Lung (tissue), 12 donors: ENCODE data around the gene DCXR. TPM values are rescaled to one million over a fixed set of nuclear protein-coding genes. Genes with fewer than 3 reads are reported as not detected.

Source experiments
- ATAC-seq: fragments of 200-7000 bp; cut with Tn5 transposase; one replicate; pipeline ENCODE4 v1.9.1; 2020; ENCODE audit warnings: moderate number of reproducible peaks; ENCODE audit not compliant: insufficient read depth, low FRiP score
- DNase-seq, 3 donors: peaks; one replicate each; pipeline ENCODE4 v3.0.0-alpha.2; 2013 to 2017
- H3K27ac ChIP-seq, 2 donors: one replicate each; pipeline ENCODE4 v1.5.1; 2013; ENCODE audit warnings: mild to moderate bottlenecking in 2 of 2, moderate library complexity in 2 of 2, control low read depth in 1 of 2, inconsistent platforms in 1 of 2, low read depth in 1 of 2, low read length in 1 of 2
- H3K27me3 ChIP-seq, 3 donors: one replicate each; pipeline ENCODE4 v1.5.1; 2013; ENCODE audit warnings: low read length in 2 of 3; ENCODE audit not compliant: control insufficient read depth in 3 of 3, insufficient read depth in 3 of 3
- H3K36me3 ChIP-seq, 4 donors: one replicate each; pipeline ENCODE4 v1.5.1; 2013; ENCODE audit warnings: low read length in 4 of 4, mild to moderate bottlenecking in 1 of 4, moderate library complexity in 1 of 4; ENCODE audit not compliant: control insufficient read depth in 4 of 4, insufficient read depth in 4 of 4
- H3K4me1 ChIP-seq, 5 donors: one replicate each; pipeline ENCODE4 v1.5.1; 2013; ENCODE audit warnings: low read length in 5 of 5, mild to moderate bottlenecking in 2 of 5, moderate library complexity in 1 of 5; ENCODE audit not compliant: control insufficient read depth in 5 of 5, insufficient read depth in 5 of 5
- H3K4me3 ChIP-seq: one replicate; pipeline ENCODE4 v1.5.1; 2013; ENCODE audit warnings: mild to moderate bottlenecking, control low read depth, moderate library complexity
- H3K9ac ChIP-seq, 2 donors: one replicate each; pipeline ENCODE4 v1.5.1; 2013; ENCODE audit warnings: low read length in 2 of 2, control low read depth in 1 of 2; ENCODE audit not compliant: insufficient read depth in 1 of 2
- H3K9me3 ChIP-seq, 4 donors: one replicate each; pipeline ENCODE4 v1.5.1; 2013; ENCODE audit warnings: low read length in 3 of 4, mild to moderate bottlenecking in 1 of 4, moderate library complexity in 1 of 4; ENCODE audit not compliant: control insufficient read depth in 4 of 4, insufficient read depth in 3 of 4
- WGBS, 2 donors: extraction: QIAGEN DNeasy Blood & Tissue Kit; methylation state at CpG; one replicate each; pipeline ENCODE4 v1.1.7; 2013; 5-methylcytosine and 5-hydroxymethylcytosine counted together
- polyA plus RNA-seq, 2 donors: library from polyadenylated mRNA; stranded (reverse); fragments of 200-250 nt; gene quantifications; one replicate each; pipeline ENCODE4 v1.2.1, GENCODE V29; 2013
- total RNA-seq, 2 donors: library from RNA; depleted of rRNA in 1 of 2; stranded (reverse); fragments of >200 nt in 1 of 2; gene quantifications; one replicate each; pipeline ENCODE4 v1.2.1, GENCODE V29; 2014 to 2021
- TF ChIP-seq, protein P1 (sequence below): IDR thresholded peaks from 2 replicates; pipeline ENCODE4 v1.5.1; 2012; ENCODE audit warnings: mild to moderate bottlenecking; ENCODE audit errors: control extremely low read depth, extremely low read depth
- donor health status: control.
- donor health status: control.
- donor health status: Bipolar disorder and iron deficiency.
- donor health status: healthy.
- donor health status: DM: yes; HTN: yes; CAD: no.

The DCXR gene
- total and polyA plus RNA-seq, 4 donors = 41.6 to 246 (median 206) TPM

DNA sequence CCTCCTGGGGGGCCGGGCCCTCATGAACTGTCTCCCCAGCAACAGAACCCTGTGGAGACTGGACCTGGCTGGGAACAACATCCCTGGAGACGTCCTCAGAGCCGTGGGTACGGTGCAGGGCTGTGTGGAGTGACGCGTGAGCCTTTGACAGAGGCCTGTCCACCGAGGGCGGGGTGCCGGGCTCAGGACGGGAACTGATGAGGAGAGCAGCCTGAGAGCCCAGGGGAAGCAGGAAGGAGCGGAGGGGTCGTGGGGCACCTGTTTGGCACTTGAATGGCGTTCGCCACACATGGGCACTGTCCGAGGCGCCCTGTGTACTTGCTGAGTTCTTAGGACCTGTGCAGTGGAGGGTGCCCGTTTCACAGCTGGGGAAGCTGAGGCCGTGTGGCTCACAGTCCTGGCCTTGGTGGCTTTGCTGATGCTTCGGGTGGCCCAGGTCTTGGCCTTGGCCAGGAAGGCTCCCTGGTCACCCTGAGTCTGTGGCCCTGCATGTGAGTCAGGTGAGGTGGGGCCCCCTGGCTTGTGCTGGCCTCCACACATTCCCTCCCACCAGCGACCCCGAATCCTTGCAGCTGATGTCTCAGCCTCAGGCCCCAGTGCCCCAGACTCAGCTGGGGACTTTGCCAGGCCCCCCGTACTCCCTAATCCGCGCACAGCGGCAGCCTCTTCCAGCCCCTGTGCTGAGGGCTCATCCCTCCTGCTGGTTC is 11.9 kb downstream of the DCXR start:
- Histone ChIP-seq H3K27ac (no peak overlapping the region), H3K36me3 (peaks cover 0 to 3% (median 0%) of the 10 kb centered on the region in 4 donors), H3K4me3 (no peak overlapping the region), H3K4me1 (peaks cover 0 to 31% (median 17%) of the 10 kb centered on the region in 5 donors), H3K27me3 (no peaks in the 10 kb centered on the region), H3K9ac (no peak overlapping the region), H3K9me3 (no peaks in the 10 kb centered on the region)
- TF ChIP-seq, protein P1, sequence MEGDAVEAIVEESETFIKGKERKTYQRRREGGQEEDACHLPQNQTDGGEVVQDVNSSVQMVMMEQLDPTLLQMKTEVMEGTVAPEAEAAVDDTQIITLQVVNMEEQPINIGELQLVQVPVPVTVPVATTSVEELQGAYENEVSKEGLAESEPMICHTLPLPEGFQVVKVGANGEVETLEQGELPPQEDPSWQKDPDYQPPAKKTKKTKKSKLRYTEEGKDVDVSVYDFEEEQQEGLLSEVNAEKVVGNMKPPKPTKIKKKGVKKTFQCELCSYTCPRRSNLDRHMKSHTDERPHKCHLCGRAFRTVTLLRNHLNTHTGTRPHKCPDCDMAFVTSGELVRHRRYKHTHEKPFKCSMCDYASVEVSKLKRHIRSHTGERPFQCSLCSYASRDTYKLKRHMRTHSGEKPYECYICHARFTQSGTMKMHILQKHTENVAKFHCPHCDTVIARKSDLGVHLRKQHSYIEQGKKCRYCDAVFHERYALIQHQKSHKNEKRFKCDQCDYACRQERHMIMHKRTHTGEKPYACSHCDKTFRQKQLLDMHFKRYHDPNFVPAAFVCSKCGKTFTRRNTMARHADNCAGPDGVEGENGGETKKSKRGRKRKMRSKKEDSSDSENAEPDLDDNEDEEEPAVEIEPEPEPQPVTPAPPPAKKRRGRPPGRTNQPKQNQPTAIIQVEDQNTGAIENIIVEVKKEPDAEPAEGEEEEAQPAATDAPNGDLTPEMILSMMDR = no peak
- 96% methylated on average over 25 of the region's 25 CpGs for WGBS, 2 donors
- no peak for ATAC-seq
- DNase-seq = no peak

DNA sequence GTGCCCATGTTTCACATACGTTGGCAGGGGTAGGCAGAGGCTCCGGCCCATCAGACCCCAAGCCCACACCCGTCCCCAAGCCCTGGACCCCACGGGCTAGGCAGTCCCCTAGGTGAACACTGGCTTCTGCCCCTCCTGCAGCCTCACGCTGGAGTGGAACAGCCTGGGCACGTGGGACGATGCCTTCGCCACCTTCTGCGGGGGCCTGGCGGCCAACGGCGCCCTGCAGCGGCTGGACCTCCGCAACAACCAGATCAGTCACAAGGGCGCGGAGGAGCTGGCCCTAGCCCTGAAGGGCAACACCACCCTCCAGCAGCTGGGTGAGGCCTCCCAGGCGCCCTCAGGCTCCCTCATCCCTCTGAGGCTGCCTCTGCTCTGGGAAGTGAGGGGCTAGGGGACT is 12.6 kb downstream of the DCXR start:
- DNase-seq = no peak
- H3K36me3 ChIP-seq = peaks cover 0 to 3% (median 0%) of the 10 kb centered on the region in 4 donors
- 95 to 96% methylated on average over 17 of the region's 17 CpGs for WGBS, 2 donors
- no peak overlapping the region for H3K27ac ChIP-seq
- no peaks in the 10 kb centered on the region for H3K27me3 ChIP-seq
- no peak for ATAC-seq
- no peak overlapping the region for H3K9ac ChIP-seq
- H3K4me1 ChIP-seq = peaks cover 0 to 25% (median 12%) of the 10 kb centered on the region in 5 donors
- H3K9me3 ChIP-seq = no peaks in the 10 kb centered on the region
- TF ChIP-seq, protein P1 = no peak
- no peak overlapping the region for H3K4me3 ChIP-seq

DNA sequence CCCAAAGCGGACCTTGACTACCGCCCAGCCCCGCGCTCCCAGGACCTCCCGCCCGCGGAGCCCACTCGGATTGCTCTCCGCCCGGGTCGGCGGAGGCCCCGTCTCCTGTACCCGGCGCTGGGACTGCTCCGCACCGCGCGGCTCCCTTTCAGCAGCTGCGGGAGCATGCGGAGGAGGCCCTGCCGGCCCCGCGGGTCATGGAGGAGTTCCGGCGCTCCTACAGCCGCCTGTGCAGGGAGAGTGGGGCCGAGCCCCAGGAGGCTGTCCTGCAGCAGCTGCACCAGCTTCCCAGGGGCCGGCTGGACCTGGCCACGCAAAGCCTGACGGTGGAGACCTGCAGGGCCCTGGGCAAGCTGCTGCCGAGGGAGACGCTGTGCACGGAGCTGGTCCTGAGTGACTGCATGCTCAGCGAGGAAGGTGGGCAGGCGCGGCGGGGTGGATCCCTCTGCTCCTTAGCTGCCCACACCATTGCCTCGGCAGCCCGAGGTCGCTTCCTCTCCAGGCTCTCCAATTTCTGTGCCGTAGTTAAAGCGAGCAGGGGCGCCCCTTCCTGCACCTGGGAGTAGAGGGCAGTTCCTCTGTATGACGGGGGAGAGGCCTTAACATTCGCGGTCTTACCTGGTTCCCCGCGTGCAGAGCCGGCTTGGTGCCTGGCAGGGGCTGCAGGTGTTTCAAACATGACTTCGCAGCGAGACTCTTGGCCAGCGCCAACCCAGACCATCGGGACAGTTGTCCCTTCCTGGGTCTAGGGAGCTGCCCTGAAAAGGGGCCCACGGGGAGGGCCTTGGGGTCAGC is 13.9 kb downstream of the DCXR start:
- no peaks in the 10 kb centered on the region for H3K9me3 ChIP-seq
- TF ChIP-seq, protein P1 = no peak
- H3K27me3 ChIP-seq = no peaks in the 10 kb centered on the region
- peaks cover 0 to 3% (median under 1%) of the 10 kb centered on the region in 4 donors for H3K36me3 ChIP-seq
- peaks cover 0 to 23% (median 12%) of the 10 kb centered on the region in 5 donors for H3K4me1 ChIP-seq
- no peak overlapping the region for H3K27ac ChIP-seq
- DNase-seq (no peak), ATAC-seq (no peak)
- H3K9ac ChIP-seq = no peak overlapping the region
- WGBS, 2 donors = 6% methylated on average over 55 of the region's 55 CpGs
- peak overlapping the region; percentile 53 for H3K4me3 ChIP-seq
